HFFc6 (cell line): Measurements from ENCODE around the gene GALNTL6. TPM values are rescaled to one million over a fixed set of nuclear protein-coding genes. Genes with fewer than 3 reads are reported as not detected.

Source experiments
- DNase-seq: peaks from one replicate; pipeline ENCODE4 v3.0.0-alpha.2; 2018
- H3K27ac Mint-ChIP-seq: 2 replicates; pipeline ENCODE4 v1.8.0; 2020; ENCODE audit warnings: mild to moderate bottlenecking, mixed read lengths
- H3K27me3 Mint-ChIP-seq: 2 replicates; pipeline ENCODE4 v1.8.0; 2021; ENCODE audit warnings: mild to moderate bottlenecking, moderate library complexity, mixed read lengths; ENCODE audit not compliant: insufficient read depth
- H3K36me3 Mint-ChIP-seq: 2 replicates; pipeline ENCODE4 v1.8.0; 2021; ENCODE audit warnings: low read depth, mixed read lengths
- H3K4me1 Mint-ChIP-seq: 2 replicates; pipeline ENCODE4 v1.8.0; 2020; ENCODE audit warnings: low read depth, mixed read lengths
- H3K4me3 Mint-ChIP-seq: 2 replicates; pipeline ENCODE4 v1.8.0; 2020; ENCODE audit warnings: mild to moderate bottlenecking, moderate library complexity, mixed read lengths
- H3K9me3 Mint-ChIP-seq: 2 replicates; pipeline ENCODE4 v1.8.0; 2020; ENCODE audit warnings: mild to moderate bottlenecking, mixed read lengths
- CTCF ChIP-seq: fragments of 200-600 bp; sonication (generic); IDR thresholded peaks from 2 replicates; pipeline ENCODE4 v1.5.0; 2021; ENCODE audit warnings: antibody characterized with exemption, mild to moderate bottlenecking
- total RNA-seq, 6 experiments: library from RNA; stranded (reverse); fragmentation: NEBNext Ultra II Directional; extraction: Animal tissue kit (Norgen Biotek cat#: 25700); gene quantifications; 2 replicates in 1 of 6; 3 replicates in 5 of 6; pipeline ENCODE4 v1.2.3, GENCODE V29; 2021

GALNTL6 gene
- total RNA-seq, 6 experiments from 2014 or later: 0.07 TPM; not detected in 5

- Mint-ChIP-seq H3K9me3 (no peaks in the 10 kb centered on the region; the same call in 1 of the 2 replicates), H3K27ac (no peak overlapping the region), H3K27me3 (no peaks in the 10 kb centered on the region; the same call in 1 of the 2 replicates), H3K36me3 (no peaks in the 10 kb centered on the region), H3K4me1 (no peaks in the 10 kb centered on the region; the same call in 1 of the 2 replicates), H3K4me3 (no peak overlapping the region)
- DNase-seq: no peak
- no peak for TF ChIP-seq CTCF
Measured at GRCh38 chr4:172838111-172838510, 1024.9 kb downstream of the GALNTL6 start.

GRCh38 chr4:172838943-172839342 is 1025.7 kb downstream of the GALNTL6 start:
- no peak for TF ChIP-seq CTCF
- Mint-ChIP-seq H3K36me3 (no peaks in the 10 kb centered on the region), H3K9me3 (no peaks in the 10 kb centered on the region; the same call in none of the 2 replicates), H3K27ac (no peak overlapping the region), H3K27me3 (no peaks in the 10 kb centered on the region; the same call in 1 of the 2 replicates), H3K4me1 (no peaks in the 10 kb centered on the region; the same call in 1 of the 2 replicates), H3K4me3 (no peak overlapping the region)
- no peak for DNase-seq

DNA sequence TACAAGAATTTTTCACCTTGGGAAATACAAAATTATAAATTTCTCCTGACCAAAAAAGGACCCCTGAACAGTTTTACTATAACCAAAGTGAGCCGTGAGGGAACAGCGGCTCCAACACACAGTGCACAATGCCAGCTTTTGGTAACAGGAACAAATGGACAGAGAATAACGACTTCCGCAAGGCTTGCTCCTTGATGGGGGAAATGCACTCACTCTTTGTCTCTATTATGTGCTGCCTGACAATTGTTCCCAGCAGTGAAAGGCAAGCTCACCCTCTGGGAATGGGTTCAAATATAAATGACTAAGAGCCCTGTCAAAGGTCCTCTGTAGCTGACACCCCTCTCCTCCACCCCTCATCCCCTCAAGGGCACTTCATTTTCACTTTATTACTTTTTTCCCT is 1029.6 kb downstream of the GALNTL6 start:
- TF ChIP-seq CTCF: no peak
- Mint-ChIP-seq H3K27ac (no peak overlapping the region), H3K36me3 (no peaks in the 10 kb centered on the region), H3K9me3 (no peaks in the 10 kb centered on the region; the same call in 1 of the 2 replicates), H3K4me1 (no peaks in the 10 kb centered on the region; the same call in 1 of the 2 replicates), H3K4me3 (no peak overlapping the region), H3K27me3 (no peaks in the 10 kb centered on the region)
- no peak for DNase-seq

GRCh38 chr4:172843192-172843591 is 1030.0 kb downstream of the GALNTL6 start:
- Mint-ChIP-seq H3K27ac (no peak overlapping the region), H3K4me3 (no peak overlapping the region), H3K9me3 (no peaks in the 10 kb centered on the region; the same call in 1 of the 2 replicates), H3K27me3 (no peaks in the 10 kb centered on the region), H3K36me3 (no peaks in the 10 kb centered on the region), H3K4me1 (no peaks in the 10 kb centered on the region; the same call in 1 of the 2 replicates)
- no peak for TF ChIP-seq CTCF
- DNase-seq: no peak

DNA sequence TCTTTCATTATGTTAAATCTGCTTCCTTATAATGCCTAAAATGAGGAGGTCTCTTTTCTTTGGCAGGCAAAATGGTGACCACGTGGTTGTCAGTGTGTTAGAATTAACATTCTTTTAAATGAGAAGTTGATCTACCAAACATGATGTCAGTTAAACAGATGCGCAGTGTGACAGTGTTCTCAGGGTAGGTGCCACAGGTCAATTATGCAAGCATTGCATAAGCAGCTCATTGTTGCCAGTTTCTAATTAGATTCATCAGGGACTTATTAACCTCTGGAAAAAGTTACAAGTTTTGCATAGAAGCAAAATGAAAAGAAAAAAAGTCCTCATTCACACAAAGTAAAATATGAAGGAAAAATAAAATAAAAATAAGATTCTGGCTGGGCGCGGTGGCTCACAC is 1031.4 kb downstream of the GALNTL6 start:
- Mint-ChIP-seq H3K4me3 (no peak overlapping the region), H3K4me1 (no peaks in the 10 kb centered on the region; the same call in 1 of the 2 replicates), H3K27me3 (no peaks in the 10 kb centered on the region), H3K9me3 (no peaks in the 10 kb centered on the region; the same call in 1 of the 2 replicates), H3K36me3 (no peaks in the 10 kb centered on the region), H3K27ac (no peak overlapping the region)
- TF ChIP-seq CTCF: no peak
- no peak for DNase-seq

DNA sequence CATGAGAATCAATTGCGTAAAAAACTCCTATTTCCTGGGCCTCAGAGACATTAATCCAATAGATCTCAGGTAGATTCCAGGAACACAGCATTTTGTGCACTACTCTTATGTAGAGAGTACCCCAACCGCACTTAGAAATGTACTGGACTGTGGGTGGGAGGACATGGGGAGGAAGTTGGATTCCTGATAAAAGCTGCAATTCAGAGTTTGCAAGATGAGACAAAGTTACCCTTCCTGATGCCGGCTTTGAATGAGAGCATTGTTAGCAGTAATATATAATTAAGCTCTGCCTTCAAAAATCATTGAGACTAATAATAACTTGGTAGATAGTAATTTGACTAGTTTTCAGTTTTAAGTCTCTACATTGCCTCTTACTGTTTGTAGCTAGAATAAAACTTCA is 1032.1 kb downstream of the GALNTL6 start:
- Mint-ChIP-seq H3K27ac (no peak overlapping the region), H3K27me3 (no peaks in the 10 kb centered on the region), H3K4me1 (no peaks in the 10 kb centered on the region; the same call in 1 of the 2 replicates), H3K4me3 (no peak overlapping the region), H3K9me3 (no peaks in the 10 kb centered on the region; the same call in 1 of the 2 replicates), H3K36me3 (no peaks in the 10 kb centered on the region)
- TF ChIP-seq CTCF: no peak
- DNase-seq: no peak
